T-cell (primary cell): ENCODE results near the gene FBN3. TPM values are rescaled to one million over a fixed set of nuclear protein-coding genes. Genes with fewer than 3 reads are reported as not detected.
A peak's percentile ranks its signal among the peaks of the same experiment; 100 is the strongest.

Source experiments
- ATAC-seq, 4 experiments: fragments of 200-7000 bp in 3 of 4; fragments of 150-1000 bp in 1 of 4; cut with Tn5 transposase; replicated peaks in 1 of 4; 1 replicate in 3 of 4; 2 replicates in 1 of 4; pipeline ENCODE4 v1.10.0; 2021; ENCODE audit warnings: moderate library complexity in 3 of 4, mild to moderate bottlenecking in 2 of 4, moderate number of reproducible peaks in 1 of 4
- CTCF ChIA-PET, 2 donors: fragments of 300-600 bp; sonication (Branson Sonifier 250); formaldehyde crosslinking; loops; one replicate each; lab custom pipeline; 2022; ENCODE audit warnings: antibody characterized with exemption in 2 of 2; lab: Charles Lee
- POLR2A ChIA-PET, 2 donors: fragments of 300-600 bp; sonication (Branson Sonifier 250); formaldehyde crosslinking; loops; one replicate each; lab custom pipeline; 2022; ENCODE audit warnings: antibody characterized with exemption in 2 of 2; lab: Charles Lee
- DNase-seq, 35 experiments: peaks; one replicate each; pipeline versions ENCODE4 v3.0.0 to v3.0.0-alpha.2; 2013 to 2023
- H3K27ac ChIP-seq: one replicate; pipeline ENCODE4 v1.5.1; 2013; ENCODE audit warnings: low read length
- H3K27me3 ChIP-seq, 2 experiments: replicated peaks in 1 of 2; 1 replicate in 1 of 2; 2 replicates in 1 of 2; pipeline versions ENCODE4 v1.6.1 to v1.7.0; 2013; ENCODE audit warnings: low read length in 1 of 2, mixed read lengths in 1 of 2; ENCODE audit not compliant: control insufficient read depth in 2 of 2, insufficient read depth in 2 of 2; ENCODE audit errors: extremely low read depth in 1 of 2
- H3K36me3 ChIP-seq, 2 donors: 1 replicate in 1 of 2; 2 replicates in 1 of 2; pipeline versions ENCODE4 v1.6.1 to v1.7.0; 2013; ENCODE audit warnings: low read length in 1 of 2; ENCODE audit not compliant: control insufficient read depth in 2 of 2, insufficient read depth in 1 of 2; ENCODE audit errors: extremely low read depth in 1 of 2
- H3K4me1 ChIP-seq, 2 experiments: 1 replicate in 1 of 2; 2 replicates in 1 of 2; pipeline versions ENCODE4 v1.6.1 to v1.7.0; 2013; ENCODE audit warnings: low read length in 2 of 2, mixed read lengths in 1 of 2; ENCODE audit not compliant: insufficient read depth in 2 of 2, control insufficient read depth in 1 of 2; ENCODE audit errors: extremely low read depth in 1 of 2
- H3K4me3 ChIP-seq, 2 donors: 1 replicate in 1 of 2; 2 replicates in 1 of 2; pipeline versions ENCODE4 v1.5.1 to v1.7.0; 2013; ENCODE audit warnings: mild to moderate bottlenecking in 2 of 2, low read length in 1 of 2, moderate library complexity in 1 of 2; ENCODE audit not compliant: control insufficient read depth in 1 of 2; ENCODE audit errors: extremely low read depth in 1 of 2
- H3K9me3 ChIP-seq: 2 replicates; pipeline ENCODE4 v1.7.0; 2013
- H3K27ac Mint-ChIP-seq, 2 donors: one replicate each; pipeline ENCODE4 v1.8.0; 2020 to 2021; ENCODE audit warnings: mild to moderate bottlenecking in 2 of 2, mixed read lengths in 2 of 2
- H3K27me3 Mint-ChIP-seq, 2 donors: one replicate each; pipeline ENCODE4 v1.8.0; 2021 to 2022; ENCODE audit warnings: mixed read lengths in 2 of 2
- H3K36me3 Mint-ChIP-seq: one replicate; pipeline ENCODE4 v1.8.0; 2021; ENCODE audit warnings: mixed read lengths
- H3K4me1 Mint-ChIP-seq, 3 donors: one replicate each; pipeline ENCODE4 v1.8.0; 2020 to 2022; ENCODE audit warnings: mixed read lengths in 3 of 3, mild to moderate bottlenecking in 1 of 3
- H3K4me3 Mint-ChIP-seq, 3 donors: one replicate each; pipeline ENCODE4 v1.8.0; 2020 to 2022; ENCODE audit warnings: mild to moderate bottlenecking in 3 of 3, mixed read lengths in 3 of 3, moderate library complexity in 3 of 3
- H3K9me3 Mint-ChIP-seq, 3 donors: one replicate each; pipeline ENCODE4 v1.8.0; 2020 to 2022; ENCODE audit warnings: mixed read lengths in 3 of 3
- WGBS: methylation state at CpG from one replicate; pipeline ENCODE4 v1.1.5; 2013; ENCODE audit warnings: missing lambda C conversion rate; ENCODE audit not compliant: insufficient coverage; 5-methylcytosine and 5-hydroxymethylcytosine counted together
- total RNA-seq, 35 experiments: library from RNA in 6 of 35; stranded (reverse) in 6 of 35; fragments of 120-200 nt in 1 of 35; gene quantifications; one replicate each; pipeline versions ENCODE4 v1.2.1 to v1.2.4 and lab custom pipeline; 2013 to 2026

The FBN3 gene
- total RNA-seq, 5 donors from 2014 or later (not counting 1 experiment from before 2014, with no cell fraction given): 0.03 TPM; not detected in 3

GRCh38 chr19:8017808-8018207, 131.6 kb downstream of the FBN3 start:
- WGBS: 73% methylated on average over 14 of the region's 14 CpGs
- no peaks in the 10 kb centered on the region for H3K9me3 Mint-ChIP-seq
- ChIA-PET CTCF (interaction anchor here in 1 of 2 donors (0.6 kb wide), 2 partner anchors 227 to 1666 kb away, joined by 3 read pairs; no protein-coding TSS in a partner anchor), POLR2A (no interaction called here)
- peak in 31 of 35 experiments; percentile 5 to 63 (median 42) for DNase-seq
- Histone ChIP-seq H3K4me3 (no peak overlapping the region), H3K4me1 (peaks cover 0 to 4% of the 10 kb centered on the region in 2 experiments), H3K27ac (no peak overlapping the region), H3K36me3 (no peaks in the 10 kb centered on the region), H3K27me3 (no peaks in the 10 kb centered on the region), H3K9me3 (no peaks in the 10 kb centered on the region)
- no peak overlapping the region for H3K4me3 Mint-ChIP-seq
- no peaks in the 10 kb centered on the region for H3K36me3 Mint-ChIP-seq
- ATAC-seq: peak; percentile 84 to 96 (median 88)
- H3K27ac Mint-ChIP-seq: no peak overlapping the region
- no peaks in the 10 kb centered on the region for H3K27me3 Mint-ChIP-seq
- peaks cover 7 to 9% (median 8%) of the 10 kb centered on the region in 3 donors for H3K4me1 Mint-ChIP-seq

Other genes with a start within 250 kb of the FBN3 start
- gene MAP2K7, start 245.7 kb downstream of the FBN3 start, total RNA-seq: 10 to 100 TPM; 68.1 to 93.1 (median 73.5) TPM
- 1 to 10 TPM in 3 of 5 donors, under 1 TPM in 2; 0.76 to 4.5 (median 1.3) TPM for gene TGFBR3L, start 234.8 kb downstream of the FBN3 start, total RNA-seq
- gene SNAPC2, start 229.3 kb downstream of the FBN3 start, total RNA-seq: 10 to 100 TPM in 4 of 5 donors, 1 to 10 TPM in 1; 9.0 to 22.9 (median 18.6) TPM
- under 1 TPM in 4 of 5 donors, not detected in 1; 0.19 to 0.47 (median 0.30) TPM for gene CTXN1, start 223.5 kb downstream of the FBN3 start, total RNA-seq
- gene TIMM44, start 205.9 kb downstream of the FBN3 start, total RNA-seq: 10 to 100 TPM; 72.7 to 99.4 (median 90.3) TPM
- gene ELAVL1, start 144.0 kb downstream of the FBN3 start, total RNA-seq: 10 to 100 TPM; 33.6 to 62.1 (median 57.1) TPM
- 1 to 10 TPM in 1 of 5 donors, not detected in 4; 1.4 TPM for gene CCL25, start 96.8 kb downstream of the FBN3 start, total RNA-seq
- 10 to 100 TPM; 23.1 to 46.9 (median 29.0) TPM for gene CERS4, start 59.8 kb upstream of the FBN3 start, total RNA-seq
- gene CD320, start 158.8 kb upstream of the FBN3 start, total RNA-seq: 10 to 100 TPM; 26.1 to 41.5 (median 37.4) TPM
- gene NDUFA7, start 171.8 kb upstream of the FBN3 start, total RNA-seq: 10 to 100 TPM; 24.5 to 44.7 (median 32.8) TPM
- 1,000 to 10,000 TPM; 2,995 to 3,551 (median 3,317) TPM for gene RPS28, start 171.9 kb upstream of the FBN3 start, total RNA-seq
- 1 to 10 TPM in 4 of 5 donors, under 1 TPM in 1; 0.88 to 5.5 (median 4.4) TPM for gene KANK3, start 193.7 kb upstream of the FBN3 start, total RNA-seq
- under 1 TPM in 2 of 5 donors, not detected in 3; 0.18 to 0.19 TPM for gene ANGPTL4, start 214.6 kb upstream of the FBN3 start, total RNA-seq
- gene RAB11B, start 240.8 kb upstream of the FBN3 start, total RNA-seq: 100 to 1,000 TPM in 3 of 5 donors, 10 to 100 TPM in 2; 87.5 to 125 (median 116) TPM